AG09309 (cell line): Measurements from ENCODE around the gene PRLR.
A peak's percentile ranks its signal among the peaks of the same experiment; 100 is the strongest.

Experiments
- DNase-seq: peaks from one replicate; pipeline ENCODE4 v3.0.0-alpha.2; 2010; ENCODE audit warnings: low read depth
- H3K4me3 ChIP-seq: 2 replicates; pipeline ENCODE4 v1.5.1; 2011; ENCODE audit warnings: mild to moderate bottlenecking, low read depth, low read length, moderate library complexity; ENCODE audit not compliant: control insufficient read depth
- TF ChIP-seq, protein P1 (sequence below): IDR thresholded peaks from 2 replicates; pipeline ENCODE4 v1.5.1; 2011; ENCODE audit warnings: mild to moderate bottlenecking, low read depth, low read length, inconsistent platforms; ENCODE audit not compliant: insufficient read depth, control insufficient read depth; ENCODE audit errors: missing control alignments

PRLR gene

DNA sequence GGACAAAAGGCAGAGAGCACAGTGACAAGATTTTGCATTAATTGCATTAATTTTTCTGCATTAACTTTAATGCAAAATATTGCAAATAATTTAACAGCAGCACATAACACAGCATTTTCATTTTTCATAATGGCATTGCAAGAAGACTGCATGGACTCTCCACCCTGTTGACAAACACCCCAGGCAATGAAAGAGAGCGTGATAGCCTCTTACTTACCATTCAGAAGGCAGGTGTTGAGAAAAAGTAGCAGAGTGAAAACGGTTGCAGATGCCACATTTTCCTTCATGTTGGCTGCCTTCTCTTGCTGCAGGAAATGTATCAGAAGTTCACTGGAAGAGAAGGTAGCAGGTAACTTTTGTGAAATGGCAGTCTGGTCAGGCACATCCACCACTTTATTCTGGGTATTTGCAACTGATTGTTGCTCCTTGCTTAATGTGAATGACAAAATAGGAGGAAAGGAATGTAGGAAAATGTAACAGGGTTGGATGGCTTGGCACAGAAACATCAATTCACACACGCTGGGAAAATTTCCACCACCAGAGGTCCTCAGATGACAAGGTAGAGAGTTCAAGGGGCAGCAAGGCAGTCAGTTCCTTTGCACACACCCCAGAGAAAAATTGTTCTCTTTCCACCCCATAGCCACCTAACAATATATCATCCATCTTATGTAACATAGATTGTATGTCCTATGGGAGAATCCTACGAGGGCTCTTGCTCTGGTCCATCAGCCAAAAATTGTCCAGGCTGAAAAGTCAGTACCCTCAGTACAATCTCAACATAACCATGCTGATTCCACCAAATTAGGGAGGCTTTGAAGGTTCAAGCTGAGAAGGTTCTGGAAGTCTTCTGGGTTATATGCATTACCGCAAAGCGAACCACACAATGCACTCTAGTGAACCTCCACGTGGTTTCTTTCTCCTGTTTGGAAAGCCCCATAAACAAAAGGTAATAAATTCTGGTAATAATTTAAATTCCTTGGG lies 140.7 kb downstream of the PRLR start:
- DNase-seq, result peak; percentile 40
- TF ChIP-seq, protein P1, sequence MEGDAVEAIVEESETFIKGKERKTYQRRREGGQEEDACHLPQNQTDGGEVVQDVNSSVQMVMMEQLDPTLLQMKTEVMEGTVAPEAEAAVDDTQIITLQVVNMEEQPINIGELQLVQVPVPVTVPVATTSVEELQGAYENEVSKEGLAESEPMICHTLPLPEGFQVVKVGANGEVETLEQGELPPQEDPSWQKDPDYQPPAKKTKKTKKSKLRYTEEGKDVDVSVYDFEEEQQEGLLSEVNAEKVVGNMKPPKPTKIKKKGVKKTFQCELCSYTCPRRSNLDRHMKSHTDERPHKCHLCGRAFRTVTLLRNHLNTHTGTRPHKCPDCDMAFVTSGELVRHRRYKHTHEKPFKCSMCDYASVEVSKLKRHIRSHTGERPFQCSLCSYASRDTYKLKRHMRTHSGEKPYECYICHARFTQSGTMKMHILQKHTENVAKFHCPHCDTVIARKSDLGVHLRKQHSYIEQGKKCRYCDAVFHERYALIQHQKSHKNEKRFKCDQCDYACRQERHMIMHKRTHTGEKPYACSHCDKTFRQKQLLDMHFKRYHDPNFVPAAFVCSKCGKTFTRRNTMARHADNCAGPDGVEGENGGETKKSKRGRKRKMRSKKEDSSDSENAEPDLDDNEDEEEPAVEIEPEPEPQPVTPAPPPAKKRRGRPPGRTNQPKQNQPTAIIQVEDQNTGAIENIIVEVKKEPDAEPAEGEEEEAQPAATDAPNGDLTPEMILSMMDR, result peak; percentile 88
- H3K4me3 ChIP-seq, result no peak overlapping the region

DNA sequence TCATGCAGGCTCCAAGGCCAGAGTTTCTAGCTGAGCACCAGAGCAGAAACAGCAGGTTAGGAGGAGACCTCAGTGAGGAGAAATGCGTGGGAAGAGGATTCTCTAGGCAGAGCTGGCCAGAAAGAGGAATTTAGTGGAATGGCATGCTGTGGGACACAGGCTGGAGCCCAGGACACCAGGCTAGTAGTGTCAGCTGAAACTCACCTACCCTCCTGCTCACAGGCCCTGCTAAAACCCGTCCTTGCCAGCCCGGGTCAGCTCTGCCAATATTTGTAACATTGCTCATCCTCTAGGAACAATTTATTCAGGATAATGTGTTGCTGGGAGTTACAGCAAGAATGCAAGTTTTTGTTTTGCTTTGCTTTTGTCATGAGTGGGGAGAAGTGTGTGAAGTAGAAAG lies 142.3 kb downstream of the PRLR start:
- DNase-seq, result peak; percentile 24
- H3K4me3 ChIP-seq, result no peak overlapping the region
- TF ChIP-seq, protein P1, result no peak

DNA sequence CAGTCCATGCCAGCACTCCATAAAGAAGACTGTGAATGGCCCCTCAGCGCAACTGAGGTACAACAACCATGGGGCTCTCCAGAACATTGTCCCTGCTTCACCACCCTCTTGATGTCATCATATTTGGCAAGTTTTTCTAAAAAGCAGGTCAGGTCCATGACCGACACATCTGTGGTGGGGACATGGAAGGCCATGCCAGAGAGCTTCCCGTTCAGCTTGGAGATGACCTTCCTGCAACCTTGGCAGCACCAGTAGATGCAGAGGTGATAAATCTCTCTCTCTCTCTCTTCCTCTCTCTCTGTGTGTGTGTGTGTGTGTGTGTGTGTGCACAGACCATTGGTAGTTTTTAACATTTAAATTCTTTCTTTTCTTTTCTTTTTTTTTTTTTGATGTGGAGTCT lies 147.1 kb downstream of the PRLR start:
- DNase-seq, result no peak
- no peak overlapping the region for H3K4me3 ChIP-seq
- TF ChIP-seq, protein P1, result no peak

DNA sequence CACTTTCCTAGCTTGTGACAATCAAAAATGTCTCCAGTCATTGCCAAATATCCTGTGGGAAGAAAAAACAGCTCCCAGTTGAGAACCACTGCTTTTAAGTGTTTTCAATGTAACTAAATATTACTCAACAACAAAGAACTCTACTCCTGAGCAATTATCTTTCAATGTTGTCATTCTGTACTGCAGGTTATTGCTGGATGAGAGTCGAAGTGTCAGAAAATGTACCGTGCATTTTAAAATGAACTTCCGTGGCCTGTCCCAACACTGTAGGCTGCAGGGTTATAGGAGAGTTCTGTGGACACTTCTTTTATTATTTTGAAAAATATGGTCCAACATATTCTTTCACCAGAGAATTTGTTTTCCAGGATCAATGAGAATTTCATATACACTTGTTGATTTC lies 147.8 kb downstream of the PRLR start:
- no peak for DNase-seq
- no peak overlapping the region for H3K4me3 ChIP-seq
- TF ChIP-seq, protein P1, result no peak

DNA sequence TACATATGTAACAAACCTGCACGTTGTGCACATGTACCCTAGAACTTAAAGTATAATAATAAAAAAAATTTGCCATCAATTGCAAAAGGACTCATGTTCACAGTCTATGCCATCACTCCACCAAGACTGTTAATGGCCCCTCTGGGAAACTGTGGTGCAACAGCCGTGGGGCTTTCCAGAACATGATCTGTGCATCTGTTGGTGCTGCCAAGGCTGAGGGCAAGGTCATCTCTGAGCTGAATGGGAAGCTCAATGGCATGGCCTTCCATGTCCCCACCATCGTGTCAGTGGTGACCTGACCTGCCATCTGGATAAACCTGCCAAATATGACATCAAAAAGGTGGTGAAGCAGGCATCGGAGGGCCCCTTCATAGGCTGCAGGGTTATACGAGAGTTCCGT lies 149.2 kb downstream of the PRLR start:
- TF ChIP-seq, protein P1, result no peak
- DNase-seq, result no peak
- no peak overlapping the region for H3K4me3 ChIP-seq

DNA sequence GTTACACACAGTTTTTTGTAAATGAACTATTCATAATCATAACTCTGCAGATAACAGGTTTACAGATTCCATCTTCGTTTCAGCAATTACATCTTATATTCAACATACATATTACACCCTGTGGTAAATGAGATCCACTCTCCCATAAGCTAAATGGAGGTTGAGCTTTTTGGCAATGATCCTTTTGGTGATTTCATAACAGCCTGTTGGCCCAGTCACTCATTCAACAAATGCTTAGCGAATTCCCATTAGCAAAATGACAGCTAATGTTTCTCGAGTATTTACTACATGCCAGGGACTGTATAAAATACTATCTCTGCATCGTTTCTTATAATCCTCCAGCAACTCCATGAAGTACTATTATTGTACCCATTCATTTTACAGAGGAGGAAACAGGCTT lies 157.1 kb downstream of the PRLR start:
- TF ChIP-seq, protein P1, result no peak
- no peak for DNase-seq

More for the DNA sequence above, 157.1 kb downstream of the PRLR start:
- no peak overlapping the region for H3K4me3 ChIP-seq
